ENCODE measurements around the gene PPM1G. TPM values are rescaled to one million over a fixed set of nuclear protein-coding genes. Genes with fewer than 3 reads are reported as not detected.

PPM1G gene
- total and polyA plus RNA-seq, 2 experiments from 2014 or later: 72.4 to 81.5 TPM

DNA sequence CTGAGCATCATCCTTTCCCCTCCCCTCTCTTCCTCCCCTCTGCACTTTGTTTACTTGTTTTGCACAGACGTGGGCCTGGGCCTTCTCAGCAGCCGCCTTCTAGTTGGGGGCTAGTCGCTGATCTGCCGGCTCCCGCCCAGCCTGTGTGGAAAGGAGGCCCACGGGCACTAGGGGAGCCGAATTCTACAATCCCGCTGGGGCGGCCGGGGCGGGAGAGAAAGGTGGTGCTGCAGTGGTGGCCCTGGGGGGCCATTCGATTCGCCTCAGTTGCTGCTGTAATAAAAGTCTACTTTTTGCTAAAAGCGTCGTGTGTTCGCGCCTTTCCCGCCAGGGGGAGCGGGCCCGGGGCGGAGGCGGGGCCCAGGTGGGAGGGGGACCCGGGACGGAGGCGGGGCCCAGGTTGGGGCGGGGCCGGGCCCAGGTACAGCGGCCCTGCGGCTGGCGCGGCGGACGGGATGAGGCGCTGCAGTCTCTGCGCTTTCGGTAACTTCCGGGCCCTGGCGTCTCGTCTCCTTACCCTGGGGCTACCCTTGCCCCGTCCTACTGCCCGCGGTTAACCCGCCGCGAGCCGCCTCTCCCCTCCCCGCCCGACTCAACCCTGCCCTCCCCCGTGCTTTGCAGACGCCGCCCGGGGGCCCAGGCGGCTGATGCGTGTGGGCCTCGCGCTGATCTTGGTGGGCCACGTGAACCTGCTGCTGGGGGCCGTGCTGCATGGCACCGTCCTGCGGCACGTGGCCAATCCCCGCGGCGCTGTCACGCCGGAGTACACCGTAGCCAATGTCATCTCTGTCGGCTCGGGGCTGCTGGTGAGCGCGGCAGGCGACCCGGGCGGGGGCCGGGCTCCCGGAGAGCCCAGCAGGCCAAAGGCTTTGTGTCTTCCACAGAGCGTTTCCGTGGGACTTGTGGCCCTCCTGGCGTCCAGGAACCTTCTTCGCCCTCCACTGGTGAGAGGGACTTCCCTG, 32.8 kb upstream of the PPM1G start, which contains the start of gene KRTCAP3:
Gene KRTCAP3, plus strand, starts transcription at position 424 of the 962 bp plus-strand sequence. Its CDS starts 32 bp downstream, at position 456.
- 70 to 74% methylated on average over 44 to 74 of the region's 80 CpGs for WGBS, 2 experiments (ENCODE audit: low coverage in 1 of 2, low lambda C conversion rate in 2 of 2, missing lambda C conversion rate in 2 of 2)
- Histone ChIP-seq H3K4me1 (ENCODE audit: insufficient read depth) (no peaks in the 10 kb centered on the region), H3K9ac (no peak within 1 kb of the TSS), H3K9me2 (ENCODE audit: insufficient read depth) (no peaks in the 10 kb centered on the region), H3K36me3 (ENCODE audit: low read depth) (peaks cover 33% of the 10 kb centered on the region), H2AFZ (no peak within 1 kb of the TSS), H3K79me2 (ENCODE audit: insufficient read depth) (no peaks in the 10 kb centered on the region), H3K4me3 (no peak within 1 kb of the TSS), H3F3A (ENCODE audit: insufficient read depth) (peaks cover 23% of the 10 kb centered on the region), H3K9me3 (ENCODE audit: low read depth) (no peaks in the 10 kb centered on the region), H3K27me3 (replicated peaks; ENCODE audit: insufficient read depth) (no peaks in the 10 kb centered on the region), H3K27ac (no peak within 1 kb of the TSS), H4K20me1 (ENCODE audit: insufficient read depth) (no peaks in the 10 kb centered on the region), H3K4me2 (ENCODE audit: unreplicated experiment) (no peak within 1 kb of the TSS)
- DNase-seq: no peak
- in situ Hi-C loops (cut with MboI): no loop called here
- TF ChIP-seq EZH2phosphoT487 (IDR thresholded peaks at IDR 0.05; ENCODE audit: insufficient read depth, low read depth): no peak
- TF ChIP-seq EZH2 (IDR thresholded peaks at IDR 0.05; ENCODE audit: insufficient read depth, poor library complexity, severe bottlenecking): no peak

- H3F3A ChIP-seq (ENCODE audit: insufficient read depth): peaks cover 23% of the 10 kb centered on the region
- H3K36me3 ChIP-seq (ENCODE audit: low read depth): peaks cover 42% of the 10 kb centered on the region
- no peaks in the 10 kb centered on the region for H3K9me2 ChIP-seq (ENCODE audit: insufficient read depth)
- in situ Hi-C loops (cut with MboI): no loop called here
- WGBS, 2 experiments (ENCODE audit: low coverage in 1 of 2, low lambda C conversion rate in 2 of 2, missing lambda C conversion rate in 2 of 2): 81 to 89% methylated on average over 10 of the region's 10 CpGs
- no peaks in the 10 kb centered on the region for H3K4me1 ChIP-seq (ENCODE audit: insufficient read depth)
- no peak for DNase-seq
- no peak overlapping the region for H2AFZ ChIP-seq
- no peaks in the 10 kb centered on the region for H3K79me2 ChIP-seq (ENCODE audit: insufficient read depth)
- no peak overlapping the region for H3K9ac ChIP-seq
- no peak overlapping the region for H3K4me3 ChIP-seq
- TF ChIP-seq EZH2 (IDR thresholded peaks at IDR 0.05; ENCODE audit: insufficient read depth, poor library complexity, severe bottlenecking): no peak
- no peak for TF ChIP-seq EZH2phosphoT487 (IDR thresholded peaks at IDR 0.05; ENCODE audit: insufficient read depth, low read depth)
- no peaks in the 10 kb centered on the region for H3K27me3 ChIP-seq (replicated peaks; ENCODE audit: insufficient read depth)
- H3K27ac ChIP-seq: no peak overlapping the region
- H3K4me2 ChIP-seq (ENCODE audit: unreplicated experiment): no peak overlapping the region
- no peaks in the 10 kb centered on the region for H3K9me3 ChIP-seq (ENCODE audit: low read depth)
- no peaks in the 10 kb centered on the region for H4K20me1 ChIP-seq (ENCODE audit: insufficient read depth)
Measured at GRCh38 chr2:27441226-27441926, 32.0 kb upstream of the PPM1G start.

GRCh38 chr2:27435628-27436027, 26.2 kb upstream of the PPM1G start:
- no peak overlapping the region for H3K4me2 ChIP-seq (ENCODE audit: unreplicated experiment)
- peaks cover 5% of the 10 kb centered on the region for H4K20me1 ChIP-seq (ENCODE audit: insufficient read depth)
- DNase-seq: no peak
- H2AFZ ChIP-seq: no peak overlapping the region
- WGBS, 2 experiments (ENCODE audit: low coverage in 1 of 2, low lambda C conversion rate in 2 of 2, missing lambda C conversion rate in 2 of 2): 80 to 91% methylated on average over 6 of the region's 6 CpGs
- H3K36me3 ChIP-seq (ENCODE audit: low read depth): peaks cover 60% of the 10 kb centered on the region
- H3K79me2 ChIP-seq (ENCODE audit: insufficient read depth): peaks cover 42% of the 10 kb centered on the region
- H3K4me1 ChIP-seq (ENCODE audit: insufficient read depth): peaks cover 15% of the 10 kb centered on the region
- peaks cover 18% of the 10 kb centered on the region for H3F3A ChIP-seq (ENCODE audit: insufficient read depth)
- H3K27me3 ChIP-seq (replicated peaks; ENCODE audit: insufficient read depth): no peaks in the 10 kb centered on the region
- H3K9ac ChIP-seq: no peak overlapping the region
- H3K9me3 ChIP-seq (ENCODE audit: low read depth): no peaks in the 10 kb centered on the region
- H3K27ac ChIP-seq: no peak overlapping the region
- no peaks in the 10 kb centered on the region for H3K9me2 ChIP-seq (ENCODE audit: insufficient read depth)
- in situ Hi-C loops (cut with MboI): no loop called here
- H3K4me3 ChIP-seq: no peak overlapping the region
- no peak for TF ChIP-seq EZH2 (IDR thresholded peaks at IDR 0.05; ENCODE audit: insufficient read depth, poor library complexity, severe bottlenecking)
- TF ChIP-seq EZH2phosphoT487 (IDR thresholded peaks at IDR 0.05; ENCODE audit: insufficient read depth, low read depth): no peak

DNA sequence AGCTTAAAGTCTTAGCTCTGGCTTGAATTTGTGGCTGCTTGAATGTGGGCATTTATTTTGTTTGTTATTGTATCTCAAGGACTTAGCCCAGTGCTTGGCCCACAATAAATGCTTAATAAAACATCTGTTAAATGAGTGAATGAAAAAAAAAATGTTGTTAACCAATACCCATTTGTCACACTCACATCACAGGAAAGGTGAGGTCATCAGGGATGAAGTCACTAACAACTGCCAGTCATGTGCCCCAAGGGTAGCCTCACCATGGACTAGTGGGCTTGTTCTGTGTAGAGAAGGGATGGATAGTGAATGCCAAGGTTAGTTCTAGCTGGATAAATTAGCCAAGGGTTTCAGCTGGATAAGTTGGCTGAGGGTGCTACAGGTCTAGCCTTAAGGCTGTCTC, 22.0 kb upstream of the PPM1G start:
- TF ChIP-seq EZH2phosphoT487 (IDR thresholded peaks at IDR 0.05; ENCODE audit: insufficient read depth, low read depth) (no peak), EZH2 (IDR thresholded peaks at IDR 0.05; ENCODE audit: insufficient read depth, poor library complexity, severe bottlenecking) (no peak)
- Histone ChIP-seq H3K27me3 (replicated peaks; ENCODE audit: insufficient read depth) (no peaks in the 10 kb centered on the region), H3K9ac (peak overlapping the region; percentile 93; the same call in 1 of the 2 replicates), H3K9me2 (ENCODE audit: insufficient read depth) (no peaks in the 10 kb centered on the region), H4K20me1 (ENCODE audit: insufficient read depth) (peaks cover 12% of the 10 kb centered on the region), H3K79me2 (ENCODE audit: insufficient read depth) (peaks cover 58% of the 10 kb centered on the region), H3F3A (ENCODE audit: insufficient read depth) (peaks cover 26% of the 10 kb centered on the region), H3K36me3 (ENCODE audit: low read depth) (peaks cover 30% of the 10 kb centered on the region), H3K4me3 (no peak overlapping the region), H3K27ac (peak overlapping the region; percentile 90), H3K9me3 (ENCODE audit: low read depth) (no peaks in the 10 kb centered on the region), H3K4me1 (ENCODE audit: insufficient read depth) (peaks cover 24% of the 10 kb centered on the region), H2AFZ (no peak overlapping the region), H3K4me2 (ENCODE audit: unreplicated experiment) (no peak overlapping the region)
- in situ Hi-C loops (cut with MboI): no loop called here
- DNase-seq: peak; percentile 80
